NCI-H1048 (cell line): ENCODE results near the gene CLCN7.

Source experiments
- DNase-seq: peaks from one replicate; lab custom pipeline; 2025; lab: John Stamatoyannopoulos, UW

Gene CLCN7

GRCh38 chr16:1464196-1464893, 10.5 kb downstream of the CLCN7 start:
- DNase-seq, result no peak

DNA sequence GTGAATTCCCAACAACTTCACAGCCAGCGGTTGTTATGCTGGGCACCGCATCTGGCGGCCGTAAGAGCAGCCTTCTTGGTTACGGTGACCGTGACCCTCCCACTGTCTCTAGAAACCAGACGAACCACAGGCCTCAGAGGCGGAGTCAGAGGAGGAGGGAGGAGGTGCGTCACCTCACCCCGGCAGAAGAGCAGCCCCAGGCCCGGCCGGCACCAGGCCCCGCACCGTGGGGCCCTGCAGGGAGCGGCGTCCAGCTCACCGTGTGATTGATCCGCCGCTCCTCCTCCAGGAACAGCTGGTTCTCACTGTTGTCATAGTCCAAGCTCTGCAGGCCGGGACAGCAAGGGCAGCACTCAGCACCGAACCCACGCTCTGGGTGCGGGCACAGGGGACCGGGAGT, 13.7 kb downstream of the CLCN7 start:
- no peak for DNase-seq

- DNase-seq, result no peak
These were observed 14.2 kb downstream of the CLCN7 start for GRCh38 chr16:1460602-1461138.

DNA sequence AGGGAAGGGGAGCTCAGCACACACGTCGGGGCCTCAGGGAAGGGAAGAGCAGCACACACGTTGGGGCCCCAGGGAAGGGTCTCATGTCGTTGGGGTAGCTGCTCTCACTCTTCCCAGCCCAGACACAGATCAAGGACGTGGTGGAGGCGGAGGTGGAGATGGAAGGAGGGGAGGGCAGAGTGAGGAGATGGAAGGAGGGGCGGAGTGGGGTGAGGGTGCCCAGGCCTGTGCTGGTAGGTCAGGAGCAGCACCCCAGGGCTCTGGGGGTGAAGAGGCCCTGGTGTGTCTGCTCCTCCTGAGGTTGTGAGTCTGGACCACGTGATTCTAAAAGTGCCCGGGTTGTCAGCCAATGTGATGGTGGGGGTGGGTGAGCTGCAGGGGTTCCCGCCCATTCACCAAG, 14.9 kb downstream of the CLCN7 start:
- DNase-seq, result no peak

GRCh38 chr16:1458977-1459341, 15.9 kb downstream of the CLCN7 start:
- no peak for DNase-seq

DNA sequence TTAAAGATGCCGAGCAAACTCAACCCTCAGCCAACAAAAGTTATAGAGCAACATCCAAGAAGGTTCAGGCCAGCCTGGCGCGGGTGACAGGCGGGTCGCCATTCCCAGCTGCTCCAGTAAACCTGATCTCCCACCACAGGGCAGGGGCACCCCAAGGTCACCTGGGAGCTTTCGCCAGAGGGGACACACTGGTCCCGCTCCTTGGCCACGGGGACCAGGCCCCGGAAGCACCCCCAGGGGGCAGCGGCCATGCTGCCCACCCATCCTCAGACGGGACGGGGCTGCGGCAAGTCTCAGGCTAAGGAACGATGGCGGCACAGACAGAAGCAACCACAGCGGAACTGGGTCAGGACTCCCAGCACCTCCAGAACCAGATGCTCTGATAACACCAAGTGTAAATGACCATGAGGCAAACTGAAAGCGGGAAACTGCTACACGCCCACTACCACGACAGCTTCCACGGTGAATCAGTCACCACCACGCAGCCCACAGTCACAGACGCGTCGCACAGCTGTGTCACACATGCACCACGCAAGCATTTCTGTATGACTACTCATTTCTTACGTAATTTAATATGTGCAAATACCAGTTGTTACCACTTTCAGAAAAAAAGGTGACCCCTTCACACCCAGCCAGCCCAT, 16.4 kb downstream of the CLCN7 start:
- DNase-seq, result no peak

DNA sequence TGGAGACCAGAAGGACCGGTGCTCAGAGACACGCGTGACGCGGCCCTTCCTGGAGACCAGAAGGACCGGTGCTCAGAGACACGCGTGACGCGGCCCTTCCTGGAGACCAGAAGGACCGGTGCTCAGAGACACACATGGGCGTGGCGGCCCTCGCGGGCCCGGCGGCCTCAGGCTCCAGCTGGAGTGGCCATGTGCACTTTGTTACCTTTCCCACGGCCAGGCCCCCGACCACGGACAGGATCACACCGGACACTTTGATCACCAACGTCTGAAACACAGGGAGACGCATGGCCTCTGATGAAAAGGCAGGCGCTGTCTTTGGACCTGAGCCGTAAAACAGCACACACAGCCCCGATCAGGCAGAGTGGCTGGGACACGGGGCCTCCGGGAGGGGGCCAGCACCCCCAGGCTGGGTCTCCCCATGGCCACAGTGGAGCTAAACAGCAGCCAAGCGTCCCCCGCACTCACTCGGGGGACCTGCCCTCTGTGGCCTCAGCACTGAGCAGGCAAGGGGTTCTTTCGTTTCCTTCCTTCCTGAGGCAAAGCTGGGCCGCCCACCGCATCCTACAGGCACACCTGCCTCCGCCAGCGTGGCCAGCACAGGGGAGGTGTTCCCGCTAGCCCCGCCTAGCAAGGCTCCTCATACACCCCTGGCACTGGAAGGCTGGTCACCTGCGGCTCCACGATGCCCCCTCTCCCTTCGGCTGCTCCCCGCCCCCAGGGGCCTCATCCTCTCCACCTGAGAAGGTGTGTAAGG, 17.2 kb downstream of the CLCN7 start:
- DNase-seq, result no peak

- no peak for DNase-seq
These were observed 17.9 kb downstream of the CLCN7 start for GRCh38 chr16:1456951-1457350.

GRCh38 chr16:1455190-1456171, 19.3 kb downstream of the CLCN7 start:
- DNase-seq, result no peak

GRCh38 chr16:1454561-1454960, 20.3 kb downstream of the CLCN7 start:
- no peak for DNase-seq

- no peak for DNase-seq
These were observed 21.5 kb downstream of the CLCN7 start for GRCh38 chr16:1453316-1453715.

GRCh38 chr16:1452530-1452929, 22.3 kb downstream of the CLCN7 start:
- DNase-seq, result no peak

GRCh38 chr16:1451702-1452392, 23.0 kb downstream of the CLCN7 start:
- DNase-seq, result no peak

DNA sequence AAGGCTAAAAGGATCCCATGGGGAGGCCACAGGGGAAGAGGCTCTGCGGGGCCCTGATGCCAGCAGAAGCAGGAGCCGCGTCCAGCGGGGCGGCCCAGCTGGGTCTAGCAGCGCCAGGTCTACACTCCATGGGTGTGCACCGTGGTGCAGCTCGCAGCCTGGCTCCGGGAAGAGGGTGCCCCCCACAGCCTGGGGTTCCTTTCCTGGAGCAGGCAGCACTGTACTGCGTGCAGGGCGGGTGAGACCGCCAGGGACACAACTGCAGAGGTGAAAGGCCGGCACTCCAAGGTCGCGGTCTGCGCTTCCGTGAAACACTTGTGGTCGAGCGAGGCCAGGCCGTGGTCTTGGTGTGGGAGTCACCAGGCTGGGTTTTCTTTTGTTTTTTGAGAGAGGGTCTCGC, 24.0 kb downstream of the CLCN7 start:
- DNase-seq, result no peak

DNA sequence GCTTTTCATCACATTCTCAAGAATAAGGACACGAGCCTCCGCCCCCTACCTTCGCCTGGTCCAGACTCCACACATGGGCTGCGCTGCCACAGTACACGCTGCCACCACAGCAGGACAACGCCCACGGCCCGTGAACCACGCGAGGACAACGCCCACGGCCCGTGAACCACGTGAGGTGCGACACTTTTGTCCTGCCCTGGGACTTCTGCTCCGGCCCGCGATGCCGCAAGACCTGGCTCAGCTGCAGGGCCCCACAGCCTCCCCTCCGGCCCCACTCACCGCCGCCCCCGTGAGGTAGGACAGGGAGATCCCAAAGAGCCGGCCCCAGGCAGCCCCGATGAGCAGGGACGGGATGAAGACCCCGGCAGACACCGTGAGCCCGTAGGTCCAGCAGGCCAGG, 24.6 kb downstream of the CLCN7 start:
- DNase-seq, result no peak

GRCh38 chr16:1449201-1449788, 25.5 kb downstream of the CLCN7 start:
- no peak for DNase-seq

- DNase-seq, result no peak
These were observed 26.2 kb downstream of the CLCN7 start for GRCh38 chr16:1448536-1449116.

- DNase-seq, result no peak
These were observed 26.9 kb downstream of the CLCN7 start for GRCh38 chr16:1447965-1448364.

DNA sequence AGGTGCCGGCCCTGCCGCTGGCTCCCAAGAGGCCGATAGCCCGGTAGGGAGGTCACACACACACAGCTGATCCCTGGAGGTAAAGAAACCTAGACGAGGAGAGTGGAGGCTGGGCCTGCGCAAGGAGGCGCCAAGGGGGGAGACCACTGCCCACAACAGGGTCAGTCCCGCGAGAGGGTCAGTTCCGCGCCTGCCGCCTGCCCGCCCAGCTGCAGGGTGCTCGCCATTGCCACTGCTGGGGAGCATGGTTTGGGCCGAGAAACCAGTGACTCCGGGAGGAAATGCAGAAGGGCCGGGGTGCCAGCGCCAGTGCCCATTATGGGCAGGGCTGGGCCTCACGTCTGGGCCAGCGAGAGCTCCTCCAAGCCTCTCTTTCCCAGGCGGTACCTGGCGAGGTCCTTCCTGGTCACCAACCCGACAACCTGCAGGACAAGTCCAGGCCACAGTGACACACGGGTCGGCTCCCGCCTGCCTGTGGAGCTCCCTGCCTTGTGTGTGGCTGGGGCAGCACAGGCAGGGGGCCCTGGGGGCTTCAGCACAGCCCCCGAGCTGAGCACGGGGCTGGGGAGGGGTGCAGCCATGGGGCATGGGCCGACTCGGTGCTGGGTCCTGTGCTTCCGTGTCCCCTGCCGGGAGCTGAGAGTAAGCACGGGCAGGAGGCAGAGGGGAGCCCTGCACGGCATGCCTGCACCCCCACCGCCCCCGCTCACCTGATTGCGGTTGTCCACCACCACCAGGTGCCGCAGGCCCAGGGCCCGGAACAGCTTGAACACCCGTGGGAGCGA, 28.3 kb downstream of the CLCN7 start:
- no peak for DNase-seq
